Ishikawa (cell line): ENCODE measurements around the gene PSMF1.

Experiments used
- EP300 ChIP-seq: IDR thresholded peaks from 2 replicates; pipeline ENCODE4 v1.6.1; 2012; ENCODE audit warnings: borderline replicate concordance
- RAD21 ChIP-seq: IDR thresholded peaks from 2 replicates; pipeline ENCODE4 v1.6.1; 2012; ENCODE audit warnings: low read depth
- TEAD4 ChIP-seq: IDR thresholded peaks from 2 replicates; pipeline ENCODE4 v1.6.1; 2012
- TF ChIP-seq, protein P1 (sequence below): IDR thresholded peaks from 2 replicates; pipeline ENCODE4 v1.6.1; 2012

DNA sequence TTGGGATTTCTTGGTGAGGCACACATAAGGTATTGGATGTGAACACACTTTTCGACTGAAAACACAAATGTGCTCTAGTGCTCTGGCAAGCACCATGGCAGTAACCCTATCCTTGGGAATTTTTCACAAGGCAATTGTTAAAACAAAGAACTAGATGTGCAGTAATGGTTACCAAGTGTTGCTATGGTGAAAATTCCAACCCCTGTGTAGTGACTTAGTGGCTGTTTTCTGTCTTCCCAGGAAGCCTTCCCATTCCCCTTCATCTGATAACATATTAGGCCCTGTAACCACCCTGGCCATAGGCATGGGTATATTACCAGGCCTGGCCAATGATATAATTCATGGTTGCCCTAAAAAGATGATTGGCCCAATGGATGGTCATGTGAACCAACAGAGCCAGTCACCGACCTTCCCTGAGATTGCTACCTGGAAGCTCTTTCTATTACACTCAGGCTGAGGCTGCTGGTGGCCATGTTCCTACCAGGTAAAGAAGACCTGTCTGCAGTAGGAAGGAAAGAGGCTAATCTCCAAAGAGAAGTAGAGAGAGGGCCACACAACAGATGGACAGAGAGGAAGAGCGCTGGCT is 89.0 kb downstream of the PSMF1 start:
- TF ChIP-seq EP300 (no peak), TEAD4 (no peak), RAD21 (no peak)
- TF ChIP-seq, protein P1, sequence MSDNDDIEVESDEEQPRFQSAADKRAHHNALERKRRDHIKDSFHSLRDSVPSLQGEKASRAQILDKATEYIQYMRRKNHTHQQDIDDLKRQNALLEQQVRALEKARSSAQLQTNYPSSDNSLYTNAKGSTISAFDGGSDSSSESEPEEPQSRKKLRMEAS = no peak
